ENCODE data around the gene FSHR. TPM values are rescaled to one million over a fixed set of nuclear protein-coding genes. Genes with fewer than 3 reads are reported as not detected.

FSHR gene
- total RNA-seq, 4 donors from 2014 or later, result 0.13 TPM; not detected in 3

DNA sequence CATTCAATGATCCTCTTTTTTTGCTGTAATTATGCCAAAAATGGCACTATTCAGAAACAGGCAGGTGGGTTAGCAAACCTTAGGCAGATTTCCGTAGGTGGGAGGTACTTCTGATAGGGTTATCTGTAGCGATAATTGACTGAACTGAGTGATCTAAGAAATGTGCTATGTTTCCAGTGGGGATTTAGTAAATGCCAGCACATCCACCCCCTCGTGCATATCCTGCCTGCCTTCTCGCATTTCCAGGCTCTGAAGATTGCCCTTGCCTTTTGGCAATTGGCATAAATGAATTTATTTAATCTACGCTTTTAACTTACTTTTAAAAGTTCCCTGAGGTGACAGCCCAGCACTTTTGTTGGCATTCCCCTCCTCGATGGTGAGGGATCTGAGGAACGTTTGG is 576 bp upstream of the FSHR start:
- no peak for DNase-seq
- H3K27ac ChIP-seq, result no peak overlapping the region
- no peaks in the 10 kb centered on the region for H3K4me1 ChIP-seq
- no peaks in the 10 kb centered on the region for H3K27me3 ChIP-seq
- H3K9me3 ChIP-seq, result no peaks in the 10 kb centered on the region
- TF ChIP-seq POLR2A (IDR thresholded peaks at IDR 0.05), result no peak
- TF ChIP-seq, protein P1, sequence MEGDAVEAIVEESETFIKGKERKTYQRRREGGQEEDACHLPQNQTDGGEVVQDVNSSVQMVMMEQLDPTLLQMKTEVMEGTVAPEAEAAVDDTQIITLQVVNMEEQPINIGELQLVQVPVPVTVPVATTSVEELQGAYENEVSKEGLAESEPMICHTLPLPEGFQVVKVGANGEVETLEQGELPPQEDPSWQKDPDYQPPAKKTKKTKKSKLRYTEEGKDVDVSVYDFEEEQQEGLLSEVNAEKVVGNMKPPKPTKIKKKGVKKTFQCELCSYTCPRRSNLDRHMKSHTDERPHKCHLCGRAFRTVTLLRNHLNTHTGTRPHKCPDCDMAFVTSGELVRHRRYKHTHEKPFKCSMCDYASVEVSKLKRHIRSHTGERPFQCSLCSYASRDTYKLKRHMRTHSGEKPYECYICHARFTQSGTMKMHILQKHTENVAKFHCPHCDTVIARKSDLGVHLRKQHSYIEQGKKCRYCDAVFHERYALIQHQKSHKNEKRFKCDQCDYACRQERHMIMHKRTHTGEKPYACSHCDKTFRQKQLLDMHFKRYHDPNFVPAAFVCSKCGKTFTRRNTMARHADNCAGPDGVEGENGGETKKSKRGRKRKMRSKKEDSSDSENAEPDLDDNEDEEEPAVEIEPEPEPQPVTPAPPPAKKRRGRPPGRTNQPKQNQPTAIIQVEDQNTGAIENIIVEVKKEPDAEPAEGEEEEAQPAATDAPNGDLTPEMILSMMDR (IDR thresholded peaks at IDR 0.05), result no peak
- intact Hi-C loops (cut with DNase I), result no loop called here
- H3K4me3 ChIP-seq (replicated peaks in 1 of 3), result no peak overlapping the region
- WGBS, 2 donors, result 40 to 42% methylated on average over 7 of the region's 7 CpGs
- no peaks in the 10 kb centered on the region for H3K36me3 ChIP-seq

DNA sequence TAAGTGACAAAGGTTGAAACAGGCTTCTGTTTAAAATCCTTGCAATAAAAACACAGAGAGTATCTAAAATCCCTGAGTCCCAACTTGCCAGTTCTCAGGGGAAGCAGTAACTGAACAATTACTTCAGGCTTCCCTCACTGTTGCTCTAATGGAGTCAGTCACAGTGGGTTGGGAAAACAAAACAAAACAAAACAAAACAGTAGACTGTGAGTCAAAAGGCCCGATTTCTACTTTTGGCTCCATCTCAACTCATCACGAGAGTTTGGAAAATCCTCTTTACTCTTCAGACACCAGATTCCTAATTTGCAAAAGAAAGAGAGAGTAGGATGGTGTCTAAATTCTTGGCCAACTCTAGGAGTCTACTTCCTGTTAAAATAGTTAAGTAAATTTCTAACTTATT is 1.1 kb downstream of the FSHR start:
- H3K4me1 ChIP-seq, result no peaks in the 10 kb centered on the region
- H3K9me3 ChIP-seq, result no peaks in the 10 kb centered on the region
- 16 to 18% methylated on average over 2 of the region's 2 CpGs for WGBS, 2 donors
- H3K27ac ChIP-seq, result no peak overlapping the region
- TF ChIP-seq, protein P1 (IDR thresholded peaks at IDR 0.05), result no peak
- TF ChIP-seq POLR2A (IDR thresholded peaks at IDR 0.05), result no peak
- no peak overlapping the region for H3K4me3 ChIP-seq (replicated peaks in 1 of 3)
- H3K36me3 ChIP-seq, result no peaks in the 10 kb centered on the region
- DNase-seq, result no peak
- H3K27me3 ChIP-seq, result no peaks in the 10 kb centered on the region
- intact Hi-C loops (cut with DNase I), result no loop called here

DNA sequence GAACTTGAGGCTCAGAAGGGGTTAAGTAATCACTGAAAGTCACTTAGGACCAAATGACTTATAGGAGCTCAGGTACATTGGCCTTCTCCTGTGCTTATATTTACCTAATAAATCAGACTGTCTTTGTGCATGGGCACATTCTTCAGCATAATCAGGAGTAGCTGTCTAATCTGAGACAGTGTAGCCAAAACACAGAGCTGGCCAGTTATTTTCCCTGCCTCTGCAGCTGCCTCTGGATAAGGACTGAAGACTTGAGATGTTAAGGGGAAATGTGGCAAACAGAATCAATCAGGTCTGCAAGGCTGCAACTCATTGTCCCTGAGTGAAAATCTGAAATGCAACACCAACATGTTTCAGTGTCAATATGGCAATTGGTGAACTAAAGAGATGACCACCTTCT is 1.5 kb downstream of the FSHR start:
- intact Hi-C loops (cut with DNase I), result no loop called here

DNA sequence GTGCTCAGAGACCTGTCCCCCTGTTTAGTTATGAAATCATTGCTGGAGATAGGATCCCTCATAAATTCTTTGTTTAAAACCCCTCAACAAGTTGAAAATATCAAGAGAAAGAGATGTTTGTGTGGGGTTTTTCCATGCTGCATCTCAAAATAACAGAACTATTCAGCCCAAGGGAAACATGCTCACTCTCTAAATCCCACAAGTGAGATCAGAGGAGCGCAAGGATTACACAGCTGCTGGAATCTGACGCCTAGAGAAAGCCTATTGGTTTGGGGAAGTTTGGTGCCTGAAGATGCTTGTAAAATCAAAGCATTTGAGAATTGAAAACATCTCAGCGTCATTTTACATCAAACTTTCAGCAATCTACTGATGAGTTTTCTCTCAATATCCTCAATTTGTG is 7.9 kb downstream of the FSHR start:
- 39 to 45% methylated on average over 3 of the region's 3 CpGs for WGBS, 2 donors
- TF ChIP-seq, protein P1 (IDR thresholded peaks at IDR 0.05), result no peak
- TF ChIP-seq POLR2A (IDR thresholded peaks at IDR 0.05), result no peak
- Histone ChIP-seq H3K36me3 (no peaks in the 10 kb centered on the region), H3K4me1 (no peaks in the 10 kb centered on the region), H3K27ac (no peak overlapping the region), H3K9me3 (no peaks in the 10 kb centered on the region), H3K27me3 (no peaks in the 10 kb centered on the region), H3K4me3 (replicated peaks in 1 of 3) (no peak overlapping the region)
- intact Hi-C loops (cut with DNase I), result no loop called here
- DNase-seq, result no peak

More for the DNA sequence above, 1.5 kb downstream of the FSHR start:
- no peaks in the 10 kb centered on the region for H3K27me3 ChIP-seq
- H3K9me3 ChIP-seq, result no peaks in the 10 kb centered on the region
- TF ChIP-seq, protein P1 (IDR thresholded peaks at IDR 0.05), result no peak
- TF ChIP-seq POLR2A (IDR thresholded peaks at IDR 0.05), result no peak
- H3K36me3 ChIP-seq, result no peaks in the 10 kb centered on the region
- no peak overlapping the region for H3K4me3 ChIP-seq (replicated peaks in 1 of 3)
- H3K4me1 ChIP-seq, result no peaks in the 10 kb centered on the region
- no peak overlapping the region for H3K27ac ChIP-seq
- DNase-seq, result no peak

DNA sequence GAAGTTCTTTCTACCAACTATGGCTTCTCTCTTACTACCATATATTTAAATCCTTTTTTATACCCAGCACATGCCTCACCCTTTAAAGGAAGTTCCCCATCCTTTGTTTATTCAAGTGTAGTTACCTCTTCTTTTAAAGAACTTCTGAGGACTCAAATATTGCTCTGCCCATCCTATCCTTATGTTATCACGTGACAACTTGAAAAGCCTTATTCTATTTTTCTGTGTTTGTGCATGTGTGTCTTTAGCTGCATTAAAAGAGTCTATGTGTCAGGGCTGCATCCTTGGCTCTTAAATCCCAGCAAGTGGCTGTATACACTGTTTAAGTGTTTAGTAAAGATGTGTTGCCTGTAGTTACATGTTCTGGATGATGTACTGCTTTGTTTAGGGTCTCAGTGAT is 22.5 kb downstream of the FSHR start:
- Histone ChIP-seq H3K27me3 (no peaks in the 10 kb centered on the region), H3K27ac (no peak overlapping the region), H3K4me3 (replicated peaks in 1 of 3) (no peak overlapping the region), H3K9me3 (no peaks in the 10 kb centered on the region), H3K4me1 (no peaks in the 10 kb centered on the region), H3K36me3 (no peaks in the 10 kb centered on the region)
- TF ChIP-seq, protein P1 (IDR thresholded peaks at IDR 0.05), result no peak
- no peak for TF ChIP-seq POLR2A (IDR thresholded peaks at IDR 0.05)
- DNase-seq, result no peak
- WGBS, 2 donors, result 60 to 77% methylated on average over 1 of the region's 1 CpG
- intact Hi-C loops (cut with DNase I), result no loop called here
